ENCODE measurements around the gene KLHL3.

Gene KLHL3

GRCh38 chr5:137589185-137589584 lies 146.7 kb downstream of the KLHL3 start:
- H3K9me3 ChIP-seq (ENCODE audit: insufficient read depth, low read length) = no peaks in the 10 kb centered on the region
- no peak overlapping the region for H3K4me2 ChIP-seq (ENCODE audit: low read depth, low read length, poor library complexity, severe bottlenecking)
- H3K36me3 ChIP-seq (ENCODE audit: low read length) = no peaks in the 10 kb centered on the region
- H4K20me1 ChIP-seq (ENCODE audit: low read depth, low read length) = no peaks in the 10 kb centered on the region
- H3F3A ChIP-seq (ENCODE audit: insufficient read depth) = no peaks in the 10 kb centered on the region
- H3K79me2 ChIP-seq (ENCODE audit: insufficient read depth, low read length) = no peaks in the 10 kb centered on the region
- TF ChIP-seq CTCF (IDR thresholded peaks at IDR 0.05; ENCODE audit: insufficient read depth, low read length, poor library complexity, severe bottlenecking) (no peak), EZH2phosphoT487 (conservative IDR thresholded peaks at IDR 0.05; ENCODE audit: low read length) (no peak)
- no peak overlapping the region for H2AFZ ChIP-seq (ENCODE audit: low read depth, low read length, severe bottlenecking)
- no peak overlapping the region for H3K4me3 ChIP-seq (ENCODE audit: insufficient read depth, low read length, poor library complexity, severe bottlenecking)
- no peak overlapping the region for H3K27ac ChIP-seq (ENCODE audit: low read depth, low read length)
- H3K27me3 ChIP-seq (ENCODE audit: low read length) = 0 out of 2 replicates have a peak, but pooled peaks cover 3% of the 10 kb centered on the region
- H3K9ac ChIP-seq (ENCODE audit: low read length) = no peak overlapping the region
- no peaks in the 10 kb centered on the region for H3K9me2 ChIP-seq (replicated peaks; ENCODE audit: insufficient read depth, low read length)

- no peaks in the 10 kb centered on the region for H4K20me1 ChIP-seq (ENCODE audit: low read depth, low read length)
- no peak overlapping the region for H3K4me2 ChIP-seq (ENCODE audit: low read depth, low read length, poor library complexity, severe bottlenecking)
- 0 out of 2 replicates have a peak, but pooled peaks cover 3% of the 10 kb centered on the region for H3K27me3 ChIP-seq (ENCODE audit: low read length)
- H3K9me3 ChIP-seq (ENCODE audit: insufficient read depth, low read length) = no peaks in the 10 kb centered on the region
- no peak overlapping the region for H3K27ac ChIP-seq (ENCODE audit: low read depth, low read length)
- H3F3A ChIP-seq (ENCODE audit: insufficient read depth) = no peaks in the 10 kb centered on the region
- no peaks in the 10 kb centered on the region for H3K79me2 ChIP-seq (ENCODE audit: insufficient read depth, low read length)
- no peaks in the 10 kb centered on the region for H3K9me2 ChIP-seq (replicated peaks; ENCODE audit: insufficient read depth, low read length)
- H3K36me3 ChIP-seq (ENCODE audit: low read length) = no peaks in the 10 kb centered on the region
- H3K4me3 ChIP-seq (ENCODE audit: insufficient read depth, low read length, poor library complexity, severe bottlenecking) = no peak overlapping the region
- H3K9ac ChIP-seq (ENCODE audit: low read length) = no peak overlapping the region
- TF ChIP-seq EZH2phosphoT487 (conservative IDR thresholded peaks at IDR 0.05; ENCODE audit: low read length) (no peak), CTCF (IDR thresholded peaks at IDR 0.05; ENCODE audit: insufficient read depth, low read length, poor library complexity, severe bottlenecking) (no peak)
- H2AFZ ChIP-seq (ENCODE audit: low read depth, low read length, severe bottlenecking) = no peak overlapping the region
These were observed 148.0 kb downstream of the KLHL3 start for GRCh38 chr5:137587919-137588318.

GRCh38 chr5:137584262-137584661 lies 151.6 kb downstream of the KLHL3 start:
- TF ChIP-seq CTCF (IDR thresholded peaks at IDR 0.05; ENCODE audit: insufficient read depth, low read length, poor library complexity, severe bottlenecking) = no peak
- no peak for TF ChIP-seq EZH2phosphoT487 (conservative IDR thresholded peaks at IDR 0.05; ENCODE audit: low read length)
- H3K9ac ChIP-seq (ENCODE audit: low read length) = no peak overlapping the region
- no peak overlapping the region for H3K27ac ChIP-seq (ENCODE audit: low read depth, low read length)
- H3K79me2 ChIP-seq (ENCODE audit: insufficient read depth, low read length) = no peaks in the 10 kb centered on the region
- no peaks in the 10 kb centered on the region for H3K27me3 ChIP-seq (ENCODE audit: low read length)
- H2AFZ ChIP-seq (ENCODE audit: low read depth, low read length, severe bottlenecking) = no peak overlapping the region
- no peaks in the 10 kb centered on the region for H3K36me3 ChIP-seq (ENCODE audit: low read length)
- no peaks in the 10 kb centered on the region for H3F3A ChIP-seq (ENCODE audit: insufficient read depth)
- no peaks in the 10 kb centered on the region for H3K9me2 ChIP-seq (replicated peaks; ENCODE audit: insufficient read depth, low read length)
- no peaks in the 10 kb centered on the region for H4K20me1 ChIP-seq (ENCODE audit: low read depth, low read length)
- H3K9me3 ChIP-seq (ENCODE audit: insufficient read depth, low read length) = no peaks in the 10 kb centered on the region
- H3K4me2 ChIP-seq (ENCODE audit: low read depth, low read length, poor library complexity, severe bottlenecking) = no peak overlapping the region
- no peak overlapping the region for H3K4me3 ChIP-seq (ENCODE audit: insufficient read depth, low read length, poor library complexity, severe bottlenecking)
